ENCODE results near the gene SDHA.
"Not testable (repeated sequence)": the region's sequence is repeated elsewhere in the genome, so short reads cannot be mapped to it uniquely, and the experiment has no call there.

Gene SDHA

DNA sequence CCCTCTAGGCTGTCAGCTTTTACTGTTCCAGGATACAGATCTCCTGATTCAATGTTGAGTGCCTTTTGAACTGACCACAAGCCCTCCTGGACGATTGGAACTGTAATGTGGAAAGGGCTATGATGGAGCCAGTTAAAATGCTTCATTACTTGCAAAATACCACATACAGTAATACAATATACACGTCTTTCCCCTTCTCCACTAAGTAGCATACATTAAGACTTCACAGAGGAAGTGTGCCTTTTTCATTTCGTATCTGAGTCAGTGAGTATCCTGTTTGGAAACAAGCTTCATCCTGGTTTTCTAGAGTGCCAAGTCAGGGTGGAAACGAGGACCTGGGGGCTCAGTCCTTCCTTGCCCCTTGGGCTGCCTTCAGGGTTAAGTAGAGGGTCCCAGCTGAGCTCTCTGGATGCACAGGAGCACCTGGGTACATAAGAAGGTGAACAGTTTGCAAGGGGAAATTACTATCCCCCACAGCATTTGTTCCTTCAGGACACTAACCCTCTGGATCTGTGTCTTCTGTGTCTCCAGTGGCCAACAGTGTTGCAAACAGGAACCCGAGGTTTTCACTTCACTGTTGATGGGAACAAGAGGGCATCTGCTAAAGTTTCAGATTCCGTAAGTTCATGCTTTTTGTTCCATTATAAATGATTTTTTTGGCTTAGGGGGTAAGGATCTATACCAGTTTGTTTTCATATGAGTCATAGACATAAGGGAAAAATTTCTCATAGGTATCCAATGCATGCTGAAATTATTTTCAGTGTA, 5.0 kb downstream of the SDHA start:
- DNase-seq (ENCODE audit: low spot score) = not testable (repeated sequence)

GRCh38 chr5:223791-224190, 5.7 kb downstream of the SDHA start:
- DNase-seq (ENCODE audit: low spot score) = no peak

- DNase-seq (ENCODE audit: low spot score) = no peak
These were observed 7.2 kb downstream of the SDHA start for GRCh38 chr5:225334-225733.

GRCh38 chr5:227375-227774, 9.3 kb downstream of the SDHA start:
- not testable (repeated sequence) for DNase-seq (ENCODE audit: low spot score)

DNA sequence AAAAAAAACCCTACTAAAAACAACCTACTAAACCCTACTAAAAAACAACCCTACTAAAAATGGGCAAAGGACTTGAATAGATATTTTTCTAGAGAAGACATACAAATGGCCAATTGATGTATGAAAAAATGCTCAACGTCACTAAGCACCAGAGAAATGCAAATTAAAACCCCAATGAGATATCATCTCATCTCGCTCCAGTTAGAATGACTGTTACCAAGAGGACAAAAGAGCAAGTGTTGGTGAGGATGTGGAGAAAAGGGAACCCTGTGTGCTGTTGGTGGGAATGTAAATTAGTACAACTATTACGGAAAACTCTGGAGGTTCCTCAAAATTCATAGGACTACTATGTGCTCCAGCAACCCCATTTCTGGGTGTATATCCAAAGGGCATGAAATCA, 10.8 kb downstream of the SDHA start:
- no peak for DNase-seq (ENCODE audit: low spot score)

GRCh38 chr5:230711-231110, 12.6 kb downstream of the SDHA start:
- no peak for DNase-seq (ENCODE audit: low spot score)

GRCh38 chr5:231661-232060, 13.5 kb downstream of the SDHA start:
- DNase-seq (ENCODE audit: low spot score) = no peak

GRCh38 chr5:233426-233825, 15.3 kb downstream of the SDHA start:
- not testable (repeated sequence) for DNase-seq (ENCODE audit: low spot score)

GRCh38 chr5:234450-234849, 16.3 kb downstream of the SDHA start:
- no peak for DNase-seq (ENCODE audit: low spot score)

- not testable (repeated sequence) for DNase-seq (ENCODE audit: low spot score)
These were observed 17.4 kb downstream of the SDHA start for GRCh38 chr5:235527-235926.

GRCh38 chr5:237931-238330, 19.8 kb downstream of the SDHA start:
- not testable (repeated sequence) for DNase-seq (ENCODE audit: low spot score)

GRCh38 chr5:240550-240949, 22.4 kb downstream of the SDHA start:
- not testable (repeated sequence) for DNase-seq (ENCODE audit: low spot score)

- not testable (repeated sequence) for DNase-seq (ENCODE audit: low spot score)
These were observed 23.0 kb downstream of the SDHA start for GRCh38 chr5:241045-241669.

DNA sequence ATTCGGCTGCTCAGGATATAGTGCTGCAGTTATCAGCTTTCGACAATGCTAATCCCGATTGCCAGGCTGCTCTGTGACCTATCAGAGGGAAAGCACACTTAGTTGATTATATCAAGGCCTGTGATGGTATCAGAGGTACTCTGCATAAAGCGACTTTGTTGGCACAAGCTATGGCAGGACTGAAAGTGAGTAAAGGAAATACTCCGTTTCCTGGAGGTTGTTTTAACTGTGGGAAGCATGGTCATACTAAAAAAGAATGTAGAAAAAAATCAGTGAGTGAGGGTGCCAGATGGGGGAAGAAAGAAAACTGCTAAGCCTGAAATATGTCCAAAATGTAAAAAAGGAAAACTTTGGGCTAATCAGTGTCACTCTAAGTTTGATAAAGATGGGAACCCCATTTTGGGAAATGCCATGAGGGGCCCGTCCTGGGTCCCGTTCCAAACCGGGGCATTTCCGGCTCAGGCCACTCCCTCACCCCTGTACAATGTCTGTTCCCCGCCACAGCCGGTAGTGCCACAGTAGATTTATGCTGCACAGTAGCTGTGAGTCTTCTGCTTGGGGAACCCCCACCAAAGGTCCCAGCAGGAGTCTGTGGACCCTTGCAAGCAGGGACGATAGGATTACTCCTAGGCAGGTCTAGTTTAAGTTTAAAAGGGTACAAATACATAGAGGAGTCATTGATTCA, 25.7 kb downstream of the SDHA start:
- not testable (repeated sequence) for DNase-seq (ENCODE audit: low spot score)

DNA sequence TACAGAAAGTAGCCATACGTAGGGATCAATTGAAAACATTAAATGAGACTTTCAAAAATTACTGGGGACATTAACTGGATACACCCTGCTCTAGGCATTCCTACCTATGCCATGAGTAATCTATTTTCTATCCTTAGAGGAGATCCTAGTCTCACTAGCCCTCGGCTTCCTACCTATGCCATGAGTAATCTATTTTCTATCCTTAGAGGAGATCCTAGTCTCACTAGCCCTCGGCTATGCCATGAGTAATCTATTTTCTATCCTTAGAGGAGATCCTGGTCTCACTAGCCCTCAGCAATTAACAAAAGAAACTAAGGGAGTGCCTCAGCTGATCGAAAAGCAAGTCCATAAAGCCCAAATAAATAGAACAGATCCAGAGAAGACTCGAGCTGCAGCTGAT, 27.6 kb downstream of the SDHA start:
- peak; percentile 45 for DNase-seq (ENCODE audit: low spot score)

GRCh38 chr5:250396-250795, 32.3 kb downstream of the SDHA start:
- not testable (repeated sequence) for DNase-seq (ENCODE audit: low spot score)

DNA sequence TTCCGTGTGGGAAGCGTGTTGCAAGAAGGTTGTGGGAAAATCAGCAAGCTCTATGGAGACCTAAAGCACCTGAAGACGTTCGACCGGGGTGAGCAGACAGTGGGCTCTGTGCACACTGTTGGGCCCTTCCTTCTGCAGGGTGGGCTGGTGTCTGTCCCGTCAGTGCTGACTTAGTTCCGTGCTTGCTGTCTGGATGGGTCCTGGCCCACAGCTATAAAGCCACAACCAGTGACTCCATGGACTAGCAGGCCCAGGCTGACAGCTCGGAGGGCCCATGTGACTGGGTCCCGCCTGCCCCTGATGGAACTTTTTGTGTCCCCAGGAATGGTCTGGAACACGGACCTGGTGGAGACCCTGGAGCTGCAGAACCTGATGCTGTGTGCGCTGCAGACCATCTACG, 32.9 kb downstream of the SDHA start:
- not testable (repeated sequence) for DNase-seq (ENCODE audit: low spot score)

GRCh38 chr5:251538-251937, 33.4 kb downstream of the SDHA start:
- not testable (repeated sequence) for DNase-seq (ENCODE audit: low spot score)

DNA sequence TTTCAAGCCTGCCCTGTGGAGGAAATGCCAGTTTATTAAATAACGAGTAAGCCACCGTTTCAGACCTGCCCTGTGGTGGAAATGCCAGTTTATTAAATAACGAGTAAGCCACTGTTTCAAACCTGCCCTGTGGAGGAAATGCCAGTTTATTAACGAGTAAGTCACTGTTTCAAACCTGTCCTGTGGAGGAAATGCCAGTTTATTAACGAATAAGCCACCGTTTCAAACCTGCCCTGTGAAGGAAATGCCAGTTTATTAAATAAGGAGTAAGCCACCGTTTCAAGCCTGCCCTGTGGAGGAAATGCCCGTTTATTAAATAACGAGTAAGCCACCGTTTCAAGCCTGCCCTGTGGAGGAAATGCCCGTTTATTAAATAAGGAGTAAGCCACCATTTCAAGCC, 33.9 kb downstream of the SDHA start:
- DNase-seq (ENCODE audit: low spot score) = peak; percentile 58

DNA sequence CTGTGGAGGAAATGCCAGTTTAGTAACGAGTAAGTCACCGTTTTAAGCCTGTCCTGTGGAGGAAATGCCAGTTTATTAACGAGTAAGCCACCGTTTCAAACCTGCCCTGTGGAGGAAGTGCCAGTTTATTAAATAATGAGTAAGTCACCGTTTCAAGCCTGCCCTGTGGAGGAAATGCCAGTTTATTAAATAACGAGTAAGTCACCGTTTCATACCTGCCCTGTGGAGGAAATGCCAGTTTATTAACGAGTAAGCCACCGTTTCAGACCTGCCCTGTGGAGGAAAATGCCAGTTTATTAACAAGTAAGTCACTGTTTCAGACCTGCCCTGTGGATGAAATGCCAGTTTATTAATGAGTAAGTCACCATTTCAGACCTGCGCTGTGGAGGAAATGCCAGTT, 34.4 kb downstream of the SDHA start:
- DNase-seq (ENCODE audit: low spot score) = peak; percentile 86

- not testable (repeated sequence) for DNase-seq (ENCODE audit: low spot score)
These were observed 36.2 kb downstream of the SDHA start for GRCh38 chr5:254322-254721.

GRCh38 chr5:255116-255515, 37.0 kb downstream of the SDHA start:
- DNase-seq (ENCODE audit: low spot score) = not testable (repeated sequence)

DNA sequence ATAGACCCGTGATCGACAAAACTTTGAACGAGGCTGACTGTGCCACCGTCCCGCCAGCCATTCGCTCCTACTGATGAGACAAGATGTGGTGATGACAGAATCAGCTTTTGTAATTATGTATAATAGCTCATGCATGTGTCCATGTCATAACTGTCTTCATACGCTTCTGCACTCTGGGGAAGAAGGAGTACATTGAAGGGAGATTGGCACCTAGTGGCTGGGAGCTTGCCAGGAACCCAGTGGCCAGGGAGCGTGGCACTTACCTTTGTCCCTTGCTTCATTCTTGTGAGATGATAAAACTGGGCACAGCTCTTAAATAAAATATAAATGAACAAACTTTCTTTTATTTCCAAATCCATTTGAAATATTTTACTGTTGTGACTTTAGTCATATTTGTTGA, 38.2 kb downstream of the SDHA start:
- DNase-seq (ENCODE audit: low spot score) = not testable (repeated sequence)

All from kidney tubule cell (primary cell).